Measurements from ENCODE around the gene CALHM1.
"Not testable (repeated sequence)": the region's sequence is repeated elsewhere in the genome, so short reads cannot be mapped to it uniquely, and the experiment has no call there.

Gene CALHM1

GRCh38 chr10:103427866-103428265, 30.8 kb downstream of the CALHM1 start:
- DNase-seq, result no peak

GRCh38 chr10:103423748-103424147, 35.0 kb downstream of the CALHM1 start:
- no peak for DNase-seq

- no peak for DNase-seq
Observed at GRCh38 chr10:103419101-103419500, 39.6 kb downstream of the CALHM1 start.

- DNase-seq, result no peak
Observed at GRCh38 chr10:103417601-103418000, 41.1 kb downstream of the CALHM1 start.

GRCh38 chr10:103417148-103417469, 41.6 kb downstream of the CALHM1 start:
- not testable (repeated sequence) for DNase-seq

- peak; percentile 58 for DNase-seq
Observed at GRCh38 chr10:103416436-103417147, 42.1 kb downstream of the CALHM1 start.

GRCh38 chr10:103415581-103415980, 43.1 kb downstream of the CALHM1 start:
- DNase-seq, result no peak

GRCh38 chr10:103413564-103413963, 45.1 kb downstream of the CALHM1 start:
- DNase-seq, result no peak

Measured in EL (cell line).